ENCODE results near the gene DNMBP.

GRCh38 chr10:99845837-99846382, 163.8 kb downstream of the DNMBP start:
- TF ChIP-seq TBP (IDR thresholded peaks at IDR 0.05; ENCODE audit: low read depth, low read length) (no peak), EGR1 (IDR thresholded peaks at IDR 0.05; ENCODE audit: borderline replicate concordance, low read depth, low read length) (no peak)

Measured in H1 (cell line).